HG03025 (cell line): ENCODE measurements around the gene SF3A2.

Source experiments
- ATAC-seq: cut with Tn5 transposase; IDR thresholded peaks from one replicate; pipeline ENCODE4 v1.9.1; 2021; ENCODE audit warnings: mild to moderate bottlenecking, moderate library complexity; ENCODE audit not compliant: unreplicated experiment, low FRiP score

Gene SF3A2

GRCh38 chr19:2251106-2252054, 14.8 kb downstream of the SF3A2 start:
- no peak for ATAC-seq

- no peak for ATAC-seq
Measured at GRCh38 chr19:2252055-2252796, 15.6 kb downstream of the SF3A2 start.

- no peak for ATAC-seq
Measured at GRCh38 chr19:2252797-2253105, 16.1 kb downstream of the SF3A2 start.

GRCh38 chr19:2253106-2254063, 16.8 kb downstream of the SF3A2 start:
- no peak for ATAC-seq

- ATAC-seq = no peak
Measured at GRCh38 chr19:2254064-2254872, 17.6 kb downstream of the SF3A2 start.

- no peak for ATAC-seq
Measured at GRCh38 chr19:2255112-2255845, 18.7 kb downstream of the SF3A2 start.

- ATAC-seq = no peak
Measured at GRCh38 chr19:2255982-2256685, 19.5 kb downstream of the SF3A2 start, which contains the start of gene JSRP1. JSRP1 (minus strand) TSS chr19:2256417; CDS start chr19:2255314, 1,103 bp downstream.

- no peak for ATAC-seq
Measured at GRCh38 chr19:2259336-2259735, 22.7 kb downstream of the SF3A2 start.

- ATAC-seq = no peak
Measured at GRCh38 chr19:2260341-2260805, 23.7 kb downstream of the SF3A2 start.

GRCh38 chr19:2261438-2262172, 25.0 kb downstream of the SF3A2 start:
- ATAC-seq = no peak

- ATAC-seq = no peak
Measured at GRCh38 chr19:2266183-2266993, 29.8 kb downstream of the SF3A2 start.

- no peak for ATAC-seq
Measured at GRCh38 chr19:2268480-2268830, 31.8 kb downstream of the SF3A2 start.

GRCh38 chr19:2268861-2269243, 32.2 kb downstream of the SF3A2 start:
- no peak for ATAC-seq

GRCh38 chr19:2269244-2270156, 32.9 kb downstream of the SF3A2 start:
- peak; percentile 63 for ATAC-seq

- ATAC-seq = no peak
Measured at GRCh38 chr19:2270157-2270422, 33.5 kb downstream of the SF3A2 start.
